Neural progenitor cell (in vitro differentiated cells): ENCODE measurements around the gene PRXL2C.

Experiments
- EZH2 ChIP-seq: fragments of 200-600 bp; sonication (generic); IDR thresholded peaks from 2 replicates; pipeline ENCODE4 v1.6.1; 2017; ENCODE audit warnings: antibody characterized with exemption, mild to moderate bottlenecking, moderate library complexity
- TF ChIP-seq, protein P1 (sequence below): fragments of 200-600 bp; sonication (generic); IDR thresholded peaks from 2 replicates; pipeline ENCODE4 v1.5.1; 2017; ENCODE audit warnings: antibody characterized with exemption, mild to moderate bottlenecking

DNA sequence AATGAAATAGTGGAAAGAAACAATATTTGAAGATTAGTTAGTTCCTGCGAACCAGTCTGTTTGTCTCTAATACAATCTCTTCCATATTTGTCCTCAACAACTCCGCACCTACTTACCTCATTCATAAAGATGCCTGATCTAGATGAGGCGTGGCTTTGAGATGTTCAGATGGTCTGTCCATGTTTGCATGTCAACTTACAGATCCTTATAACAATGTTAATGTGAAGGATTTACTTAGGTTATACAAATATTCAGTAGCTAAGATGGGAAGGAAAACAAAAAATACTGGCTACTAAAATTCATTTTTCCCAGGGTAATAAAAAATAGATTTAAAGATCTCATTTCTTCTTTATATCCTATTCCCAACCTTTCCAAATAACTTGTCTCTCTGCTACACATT is 43.8 kb downstream of the PRXL2C start:
- TF ChIP-seq, protein P1, sequence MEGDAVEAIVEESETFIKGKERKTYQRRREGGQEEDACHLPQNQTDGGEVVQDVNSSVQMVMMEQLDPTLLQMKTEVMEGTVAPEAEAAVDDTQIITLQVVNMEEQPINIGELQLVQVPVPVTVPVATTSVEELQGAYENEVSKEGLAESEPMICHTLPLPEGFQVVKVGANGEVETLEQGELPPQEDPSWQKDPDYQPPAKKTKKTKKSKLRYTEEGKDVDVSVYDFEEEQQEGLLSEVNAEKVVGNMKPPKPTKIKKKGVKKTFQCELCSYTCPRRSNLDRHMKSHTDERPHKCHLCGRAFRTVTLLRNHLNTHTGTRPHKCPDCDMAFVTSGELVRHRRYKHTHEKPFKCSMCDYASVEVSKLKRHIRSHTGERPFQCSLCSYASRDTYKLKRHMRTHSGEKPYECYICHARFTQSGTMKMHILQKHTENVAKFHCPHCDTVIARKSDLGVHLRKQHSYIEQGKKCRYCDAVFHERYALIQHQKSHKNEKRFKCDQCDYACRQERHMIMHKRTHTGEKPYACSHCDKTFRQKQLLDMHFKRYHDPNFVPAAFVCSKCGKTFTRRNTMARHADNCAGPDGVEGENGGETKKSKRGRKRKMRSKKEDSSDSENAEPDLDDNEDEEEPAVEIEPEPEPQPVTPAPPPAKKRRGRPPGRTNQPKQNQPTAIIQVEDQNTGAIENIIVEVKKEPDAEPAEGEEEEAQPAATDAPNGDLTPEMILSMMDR: no peak
- no peak for TF ChIP-seq EZH2
